Measurements from ENCODE around the gene MYL11.

- no peak for TF ChIP-seq CTCF (IDR thresholded peaks at IDR 0.05; ENCODE audit: low read length)
- no peak for TF ChIP-seq EZH2 (IDR thresholded peaks at IDR 0.05; ENCODE audit: borderline replicate concordance, low read length)
These were observed 26.5 kb upstream of the MYL11 start for GRCh38 chr16:30348113-30348512.
